ENCODE data around the gene CCZ1B. TPM values are rescaled to one million over a fixed set of nuclear protein-coding genes. Genes with fewer than 3 reads are reported as not detected.
A peak's percentile ranks its signal among the peaks of the same experiment; 100 is the strongest.
"Not testable (repeated sequence)": the region's sequence is repeated elsewhere in the genome, so short reads cannot be mapped to it uniquely, and the experiment has no call there.

Gene CCZ1B
- total RNA-seq, 4 donors from 2014 or later = 7.6 to 23.3 (median 13.2) TPM

DNA sequence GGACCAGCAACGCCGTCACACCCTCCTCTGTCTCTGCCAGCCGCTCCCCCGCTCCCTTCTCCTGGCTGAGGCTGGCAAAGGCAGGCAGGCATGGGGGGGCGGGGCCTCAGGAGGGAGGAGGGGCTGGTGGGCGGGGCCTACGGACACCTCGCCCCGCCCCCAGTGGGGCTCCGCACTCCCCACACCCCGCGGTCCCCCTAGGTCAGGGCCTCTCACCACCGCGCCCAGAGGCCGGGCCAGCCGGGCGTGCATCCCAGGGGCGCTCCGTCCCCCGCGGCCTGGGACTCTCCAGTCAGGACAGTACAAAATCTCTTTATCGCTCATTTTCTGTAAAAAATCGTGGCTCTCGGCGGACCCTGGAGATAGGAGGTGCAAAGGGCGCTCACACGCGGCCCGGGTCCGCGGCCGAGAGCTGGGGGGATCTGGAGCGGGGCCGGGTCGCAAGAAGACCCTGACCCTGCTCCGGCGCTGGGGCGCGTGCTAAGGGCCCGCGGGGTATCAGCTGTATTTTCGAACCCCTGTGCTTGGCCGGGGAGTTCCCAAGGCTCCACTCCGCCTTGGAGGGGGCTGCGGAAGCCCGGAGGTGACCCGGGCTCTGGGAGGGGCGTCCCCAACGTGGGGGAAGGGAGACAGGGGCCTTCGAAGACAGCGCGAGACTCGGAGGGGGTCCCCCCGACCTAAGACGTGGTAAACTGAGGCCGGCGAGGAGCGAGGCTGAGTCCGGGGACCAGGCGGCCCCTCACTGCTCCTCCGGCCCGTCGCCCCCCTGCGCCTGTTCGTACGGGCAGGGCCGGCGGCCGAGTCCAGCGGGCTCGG lies 28.9 kb upstream of the CCZ1B start:
- H3K4me1 ChIP-seq; H3K27ac ChIP-seq; intact Hi-C loops (cut with DNase I; ENCODE audit: low total_unique reads); ATAC-seq; in situ Hi-C loops (cut with MboI; ENCODE audit: low sequenced_read_pairs in 4 of 4); H3K9me3 ChIP-seq; H3K36me3 ChIP-seq; DNase-seq: not testable (repeated sequence)
- peak overlapping the region in 3 of 4 donors; percentile 33 to 40 (median 36) for H3K4me3 ChIP-seq
- peaks cover 0 to 13% (median 0%) of the 10 kb centered on the region in 3 donors for H3K27me3 ChIP-seq

DNA sequence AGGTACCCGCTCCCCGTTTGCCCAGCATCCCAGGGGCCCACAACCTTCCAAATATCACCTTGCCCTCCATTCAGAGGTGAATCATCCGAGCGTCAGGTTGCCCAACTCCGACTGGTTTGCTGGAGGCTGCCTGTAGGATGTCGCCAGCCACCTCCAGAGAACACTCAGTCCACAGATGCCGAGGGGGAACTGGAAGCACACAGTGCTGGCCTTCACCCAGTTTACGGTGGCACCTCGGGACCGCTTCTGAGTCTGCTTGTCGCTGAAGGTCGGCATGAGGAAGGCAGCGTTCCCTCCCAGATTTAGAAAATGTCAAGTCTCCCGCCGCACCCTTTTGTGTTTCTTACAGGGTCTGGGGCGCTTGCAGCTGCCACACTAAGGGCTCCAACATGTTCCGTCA lies 27.6 kb upstream of the CCZ1B start:
- H3K27me3 ChIP-seq = peaks cover 0 to 13% (median 0%) of the 10 kb centered on the region in 3 donors
- H3K4me1 ChIP-seq; in situ Hi-C loops (cut with MboI; ENCODE audit: low sequenced_read_pairs in 4 of 4); ATAC-seq; H3K27ac ChIP-seq; H3K9me3 ChIP-seq; H3K36me3 ChIP-seq; intact Hi-C loops (cut with DNase I; ENCODE audit: low total_unique reads); H3K4me3 ChIP-seq; DNase-seq: not testable (repeated sequence)

DNA sequence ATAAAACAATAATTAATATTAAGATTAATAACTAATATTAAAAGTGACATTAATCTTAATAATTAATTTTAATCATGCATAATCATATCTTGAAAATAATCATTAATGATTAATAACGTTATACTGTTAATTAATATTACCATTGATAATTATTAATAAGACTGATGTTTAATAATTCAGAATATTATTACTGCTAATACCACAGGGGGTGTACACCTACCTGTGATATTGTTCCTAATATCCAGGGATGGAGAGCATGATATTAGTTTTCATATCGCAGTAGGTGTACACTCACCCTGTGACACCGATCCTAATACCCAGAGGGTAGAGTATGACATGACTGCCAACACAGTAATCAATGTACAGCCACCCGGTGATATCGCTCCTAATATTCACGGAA lies 23.1 kb upstream of the CCZ1B start:
- intact Hi-C loops (cut with DNase I; ENCODE audit: low total_unique reads); H3K27me3 ChIP-seq; DNase-seq; H3K9me3 ChIP-seq; in situ Hi-C loops (cut with MboI; ENCODE audit: low sequenced_read_pairs in 4 of 4); H3K4me1 ChIP-seq; H3K27ac ChIP-seq; H3K4me3 ChIP-seq; ATAC-seq; H3K36me3 ChIP-seq: not testable (repeated sequence)

DNA sequence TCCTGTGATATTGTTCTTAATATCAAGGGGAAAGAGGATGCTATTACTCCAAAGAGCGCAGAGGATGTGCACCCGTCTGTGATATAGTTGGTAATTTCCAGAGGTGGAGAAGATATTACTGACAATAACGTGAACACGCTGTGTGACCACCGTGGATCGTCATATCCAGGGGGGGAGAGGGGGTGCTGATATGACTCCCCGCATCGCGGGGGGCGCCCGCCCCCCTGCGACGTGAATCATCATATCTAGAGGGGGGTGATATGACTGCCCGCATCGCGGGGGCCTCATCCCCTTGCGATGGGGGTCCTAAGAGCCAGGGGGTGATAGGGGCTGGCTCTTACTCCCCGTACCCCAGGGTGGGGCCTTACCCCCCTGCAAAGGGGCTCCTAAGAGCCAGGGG lies 21.7 kb upstream of the CCZ1B start:
- H3K36me3 ChIP-seq; intact Hi-C loops (cut with DNase I; ENCODE audit: low total_unique reads); H3K27ac ChIP-seq; ATAC-seq; H3K27me3 ChIP-seq; DNase-seq; H3K9me3 ChIP-seq; H3K4me1 ChIP-seq; in situ Hi-C loops (cut with MboI; ENCODE audit: low sequenced_read_pairs in 4 of 4); H3K4me3 ChIP-seq: not testable (repeated sequence)

DNA sequence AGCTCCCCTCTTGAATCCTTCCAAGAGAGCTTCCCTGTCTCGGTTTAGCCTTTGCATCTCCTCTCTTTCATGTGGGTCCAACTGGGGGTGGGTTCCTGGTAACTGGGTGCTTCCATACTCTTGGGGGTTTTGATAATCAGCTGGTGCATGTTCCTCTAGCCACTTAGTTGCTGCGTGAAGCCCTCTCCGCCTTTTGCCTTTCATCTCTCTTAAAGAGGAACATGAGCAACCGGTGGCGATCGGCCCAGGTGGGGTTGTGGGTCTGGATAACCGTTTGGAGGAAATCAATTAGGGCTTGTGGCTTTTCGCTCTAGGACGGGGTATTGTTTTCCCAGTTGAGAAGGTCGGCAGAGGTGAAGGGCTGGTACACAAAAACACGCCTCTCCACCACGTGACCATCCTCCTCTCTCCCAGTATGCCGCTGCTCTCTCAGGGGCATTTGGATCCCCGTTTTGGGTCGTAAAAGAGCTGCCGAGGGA lies 19.9 kb upstream of the CCZ1B start:
- ATAC-seq; H3K4me3 ChIP-seq; DNase-seq; H3K27ac ChIP-seq; H3K36me3 ChIP-seq; H3K27me3 ChIP-seq; H3K4me1 ChIP-seq; H3K9me3 ChIP-seq; in situ Hi-C loops (cut with MboI; ENCODE audit: low sequenced_read_pairs in 4 of 4); intact Hi-C loops (cut with DNase I; ENCODE audit: low total_unique reads): not testable (repeated sequence)

DNA sequence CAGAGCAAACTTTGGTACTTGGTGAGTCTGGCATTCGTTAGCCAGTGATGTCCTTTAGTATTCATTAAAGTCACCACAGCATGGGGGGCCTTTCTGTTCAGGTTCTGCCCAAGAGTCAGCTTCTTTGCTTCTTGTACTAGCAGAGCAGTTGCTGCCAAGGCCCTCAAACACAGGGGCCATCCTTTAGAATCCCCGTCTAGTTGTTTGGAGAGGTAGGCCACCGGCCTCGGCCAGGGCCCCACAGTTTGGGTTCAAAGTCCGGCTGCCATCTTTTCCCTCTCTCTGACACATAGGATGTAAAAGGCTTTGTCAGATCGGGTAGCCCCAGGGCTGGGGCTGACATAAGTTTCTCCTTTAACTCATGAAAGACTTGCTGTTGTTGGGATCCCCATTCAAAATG lies 17.6 kb upstream of the CCZ1B start:
- in situ Hi-C loops (cut with MboI; ENCODE audit: low sequenced_read_pairs in 4 of 4); H3K4me1 ChIP-seq; DNase-seq; intact Hi-C loops (cut with DNase I; ENCODE audit: low total_unique reads); ATAC-seq; H3K27me3 ChIP-seq; H3K4me3 ChIP-seq; H3K27ac ChIP-seq; H3K9me3 ChIP-seq; H3K36me3 ChIP-seq: not testable (repeated sequence)

DNA sequence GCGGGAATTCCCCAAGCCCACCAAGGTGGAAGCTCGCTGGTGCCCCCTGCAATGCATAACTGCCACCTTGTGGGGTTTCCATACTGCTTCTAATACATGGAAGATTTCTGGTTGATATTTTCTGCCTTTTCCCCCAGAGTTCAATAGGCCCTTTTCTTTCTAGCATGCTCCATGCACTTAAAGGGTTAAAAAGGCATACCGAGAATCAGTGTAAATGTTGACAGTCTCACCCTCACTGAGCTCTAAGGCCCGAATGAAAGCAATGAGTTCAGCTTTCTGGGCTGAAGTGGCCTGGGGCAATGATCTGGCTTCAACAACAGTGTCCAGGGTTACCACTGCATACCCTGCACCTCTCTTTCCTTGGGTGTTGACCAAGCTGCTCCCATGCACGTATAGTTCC lies 17.0 kb upstream of the CCZ1B start:
- H3K36me3 ChIP-seq; H3K9me3 ChIP-seq; H3K4me1 ChIP-seq; in situ Hi-C loops (cut with MboI; ENCODE audit: low sequenced_read_pairs in 4 of 4); intact Hi-C loops (cut with DNase I; ENCODE audit: low total_unique reads); ATAC-seq; DNase-seq; H3K27ac ChIP-seq; H3K4me3 ChIP-seq; H3K27me3 ChIP-seq: not testable (repeated sequence)

DNA sequence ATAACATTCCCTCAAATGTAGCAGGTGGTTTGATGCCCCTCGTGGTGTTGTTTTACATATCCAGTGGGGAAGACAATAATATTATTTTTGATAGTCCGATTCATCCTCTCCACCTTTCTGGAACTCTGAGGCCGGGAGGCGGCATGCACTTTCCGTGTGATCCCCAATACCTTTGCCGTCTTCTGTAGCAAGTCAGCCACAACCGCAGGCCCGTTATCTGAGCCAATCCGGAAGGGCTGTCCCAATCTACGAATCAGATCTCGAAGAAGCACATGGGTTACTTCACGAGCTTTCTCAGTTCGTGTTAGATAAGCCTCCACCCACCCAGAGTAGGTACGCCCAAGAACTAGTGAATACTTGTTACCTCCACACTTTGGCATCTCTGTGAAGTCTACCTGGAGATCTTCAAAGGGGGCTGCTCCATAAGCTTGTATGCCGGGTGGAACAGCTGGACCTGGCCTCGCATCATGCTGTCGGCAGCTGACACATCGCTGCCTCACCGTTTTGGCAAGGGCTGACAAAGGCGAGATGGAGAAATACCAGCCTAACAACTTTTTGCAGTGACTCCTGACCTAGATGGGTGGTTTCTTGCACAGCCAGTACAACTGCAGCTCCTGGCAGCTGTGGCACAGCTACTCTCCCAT lies 16.3 kb upstream of the CCZ1B start:
- intact Hi-C loops (cut with DNase I; ENCODE audit: low total_unique reads); ATAC-seq; H3K36me3 ChIP-seq; in situ Hi-C loops (cut with MboI; ENCODE audit: low sequenced_read_pairs in 4 of 4); H3K4me3 ChIP-seq; H3K4me1 ChIP-seq; H3K9me3 ChIP-seq; H3K27ac ChIP-seq; H3K27me3 ChIP-seq; DNase-seq: not testable (repeated sequence)

DNA sequence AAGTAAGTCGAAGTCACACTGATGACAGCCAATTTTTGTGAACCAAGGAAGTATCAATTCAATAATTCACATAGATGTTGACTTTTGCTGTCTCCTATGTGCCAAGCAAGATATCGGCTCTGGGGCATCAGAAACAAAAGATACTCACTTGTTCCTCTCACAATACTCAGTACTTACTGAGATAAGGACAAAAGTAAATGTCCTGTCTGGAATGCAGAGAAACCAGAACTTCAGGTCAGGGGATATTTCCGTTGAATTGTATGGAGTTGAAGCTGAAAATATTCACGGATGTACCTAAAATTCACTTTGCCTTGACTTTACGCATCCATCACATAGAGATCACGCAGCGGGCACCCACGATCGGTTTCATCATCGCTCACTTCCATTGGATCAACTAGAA lies 11.0 kb upstream of the CCZ1B start:
- H3K9me3 ChIP-seq; DNase-seq; in situ Hi-C loops (cut with MboI; ENCODE audit: low sequenced_read_pairs in 4 of 4); intact Hi-C loops (cut with DNase I; ENCODE audit: low total_unique reads); H3K36me3 ChIP-seq; ATAC-seq; H3K4me3 ChIP-seq; H3K27ac ChIP-seq; H3K4me1 ChIP-seq: not testable (repeated sequence)
- peaks cover 5 to 13% (median 12%) of the 10 kb centered on the region in 3 donors for H3K27me3 ChIP-seq

DNA sequence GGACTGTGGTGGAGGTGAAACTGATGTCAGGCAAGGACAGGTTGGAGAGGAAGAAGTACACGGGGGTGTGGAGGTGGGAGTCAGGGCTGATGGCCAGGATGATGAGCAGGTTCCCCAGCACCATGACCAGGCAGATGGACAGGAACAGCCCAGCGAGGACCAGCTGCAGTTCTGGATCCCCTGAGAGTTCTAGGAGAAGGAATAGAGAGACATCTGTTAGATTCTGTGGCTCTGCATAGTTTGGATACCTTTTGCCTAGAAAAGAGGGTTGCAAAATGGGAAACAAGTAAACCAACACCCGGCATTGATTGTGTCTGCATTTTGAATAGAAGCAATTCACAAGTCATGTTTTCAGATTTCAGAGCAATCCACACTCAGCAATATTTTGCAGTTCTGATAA lies 9.4 kb upstream of the CCZ1B start:
- H3K9me3 ChIP-seq; intact Hi-C loops (cut with DNase I; ENCODE audit: low total_unique reads); ATAC-seq; DNase-seq; H3K27ac ChIP-seq; H3K4me1 ChIP-seq; H3K4me3 ChIP-seq; H3K36me3 ChIP-seq; in situ Hi-C loops (cut with MboI; ENCODE audit: low sequenced_read_pairs in 4 of 4): not testable (repeated sequence)
- H3K27me3 ChIP-seq = peaks cover 5 to 13% (median 12%) of the 10 kb centered on the region in 3 donors

All from gastrocnemius medialis (tissue), 4 donors.